TTC549 (cell line): ENCODE data around the gene RPS19BP1.
"Not testable (repeated sequence)": the region's sequence is repeated elsewhere in the genome, so short reads cannot be mapped to it uniquely, and the experiment has no call there.

Experiments used
- FAIRE-seq: peaks from 2 replicates; lab custom pipeline; 2012; peaks lifted over from hg19 to GRCh38; lab: Jason Lieb, UNC

RPS19BP1 gene

DNA sequence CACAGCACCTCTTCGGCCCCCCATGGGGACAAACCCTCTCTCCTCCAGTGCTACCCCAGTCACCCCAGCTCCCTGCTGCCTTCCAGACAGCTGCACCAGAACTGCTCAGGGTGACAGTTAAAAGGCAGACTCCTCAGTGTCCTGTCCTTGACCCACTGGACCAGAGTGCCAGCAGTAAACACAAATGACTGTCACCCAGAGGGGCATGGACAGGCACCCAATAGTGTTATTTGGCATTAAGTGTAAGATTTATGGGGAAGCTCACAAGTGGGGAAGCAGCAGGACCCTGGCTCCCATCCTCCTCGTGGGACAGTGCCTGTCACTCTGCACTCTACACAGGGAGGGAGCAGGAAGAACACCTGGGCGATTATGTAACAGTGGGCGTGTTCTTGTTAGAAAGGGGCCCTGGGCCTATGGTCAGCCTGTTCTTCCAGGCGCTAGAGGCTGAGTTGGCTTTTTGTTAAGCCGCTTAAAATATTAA lies 5.0 kb downstream of the RPS19BP1 start:
- FAIRE-seq = no peak

- FAIRE-seq = no peak
Measured at GRCh38 chr22:39526736-39527171, 5.8 kb downstream of the RPS19BP1 start.

DNA sequence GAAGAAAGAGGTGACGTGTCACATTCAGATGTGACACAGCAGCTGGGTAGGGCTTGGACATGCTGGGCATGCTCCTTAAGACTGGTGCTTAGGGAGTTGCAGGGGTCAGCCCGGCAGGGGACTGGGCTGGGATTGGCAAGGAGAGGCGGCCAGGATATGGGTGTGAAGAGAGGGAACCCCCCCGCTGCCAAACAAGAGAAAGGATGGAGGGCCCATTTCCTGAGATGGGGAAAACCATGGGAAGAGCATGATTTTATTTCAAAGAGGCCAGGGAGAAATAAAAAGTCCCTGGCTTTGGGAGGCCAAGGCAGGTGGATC lies 6.9 kb downstream of the RPS19BP1 start:
- no peak for FAIRE-seq

GRCh38 chr22:39524753-39525657 lies 7.5 kb downstream of the RPS19BP1 start:
- FAIRE-seq = no peak

GRCh38 chr22:39524089-39524752 lies 8.3 kb downstream of the RPS19BP1 start:
- no peak for FAIRE-seq

- no peak for FAIRE-seq
Measured at GRCh38 chr22:39522567-39523300, 9.8 kb downstream of the RPS19BP1 start.

GRCh38 chr22:39522091-39522490 lies 10.5 kb downstream of the RPS19BP1 start:
- FAIRE-seq = not testable (repeated sequence)

- not testable (repeated sequence) for FAIRE-seq
Measured at GRCh38 chr22:39521106-39521885, 11.3 kb downstream of the RPS19BP1 start.

- no peak for FAIRE-seq
Measured at GRCh38 chr22:39520226-39521105, 12.1 kb downstream of the RPS19BP1 start, which contains the start of gene ATF4. Gene ATF4 (plus strand): TSS chr22:39520562. CDS start chr22:39521446, 884 bp downstream.

DNA sequence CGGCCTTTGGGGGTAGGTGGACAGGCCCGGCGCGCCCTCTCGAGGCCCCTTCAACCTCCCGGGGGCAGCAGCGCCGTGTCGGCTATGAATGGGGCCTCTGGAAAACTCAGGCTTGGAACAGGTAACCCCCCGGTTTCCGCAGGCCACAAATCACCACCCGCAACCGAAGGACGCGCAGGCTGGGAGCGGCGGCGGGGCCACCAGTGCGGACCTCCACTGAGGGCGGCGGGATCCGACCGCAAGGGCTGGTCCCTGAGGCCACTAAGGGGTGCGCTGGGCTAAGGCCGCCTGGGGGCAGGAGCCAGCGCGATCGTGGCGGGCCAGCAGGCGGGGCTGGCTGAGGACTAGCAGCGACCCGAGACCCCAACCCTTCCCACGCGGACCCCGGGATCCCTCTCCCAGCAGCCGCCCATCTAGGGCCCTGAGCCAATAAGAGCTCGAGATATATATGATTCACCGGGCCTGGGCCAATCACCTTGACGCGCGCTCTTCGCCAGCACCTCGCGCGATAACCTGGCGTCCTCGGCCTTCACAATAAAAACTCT lies 12.8 kb downstream of the RPS19BP1 start:
- peak; percentile 91 for FAIRE-seq

- FAIRE-seq = no peak
Measured at GRCh38 chr22:39518996-39519680, 13.4 kb downstream of the RPS19BP1 start.

DNA sequence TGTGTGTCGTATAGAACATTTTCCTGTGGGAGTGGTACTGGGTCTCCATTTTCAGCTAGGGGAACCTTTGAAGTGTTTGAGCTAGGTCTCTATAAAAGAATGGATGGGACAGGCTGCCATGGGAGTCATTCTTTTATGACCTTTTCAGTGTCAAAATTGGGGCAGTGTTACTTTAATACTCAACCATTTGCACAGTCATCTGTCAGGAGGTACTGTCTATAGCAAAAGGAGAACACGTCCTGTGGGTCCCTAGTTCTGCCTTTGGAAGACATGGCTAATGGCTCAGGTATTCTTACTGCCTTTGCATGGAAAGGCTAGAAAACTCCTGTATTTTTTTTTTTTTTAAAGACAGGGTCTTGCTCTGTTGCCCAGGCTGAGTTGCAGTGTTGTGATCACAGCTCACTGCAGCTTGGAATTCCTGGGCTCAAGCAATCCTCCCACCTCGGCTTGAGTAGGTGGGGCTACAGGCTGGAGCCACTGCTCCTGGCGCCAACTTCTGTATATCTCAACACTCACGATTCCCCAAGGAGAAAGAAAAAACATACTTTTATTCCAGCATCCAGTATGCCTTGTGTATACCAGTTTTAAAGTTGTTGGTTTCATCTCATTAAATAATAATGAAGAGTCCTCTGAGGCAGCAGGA lies 14.3 kb downstream of the RPS19BP1 start:
- no peak for FAIRE-seq

DNA sequence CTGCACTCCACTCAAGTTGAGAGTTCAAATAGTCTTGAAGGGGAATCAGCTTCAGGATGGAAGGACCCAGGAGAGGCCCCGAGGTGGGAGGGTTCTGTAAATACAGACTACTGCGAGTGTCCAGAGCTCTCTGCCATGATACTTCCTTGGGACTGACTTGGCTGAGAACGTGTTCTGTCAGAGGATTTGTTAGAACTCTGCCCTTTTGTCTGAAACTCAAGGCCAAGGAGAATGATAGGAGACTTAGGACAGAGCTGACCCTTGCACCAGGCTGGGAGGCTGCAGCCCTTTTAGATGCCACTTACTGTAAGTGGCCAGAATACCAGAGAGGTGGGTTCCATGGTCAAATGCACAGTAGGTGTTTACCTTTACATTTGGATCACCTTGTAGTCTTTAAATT lies 15.1 kb downstream of the RPS19BP1 start:
- no peak for FAIRE-seq

DNA sequence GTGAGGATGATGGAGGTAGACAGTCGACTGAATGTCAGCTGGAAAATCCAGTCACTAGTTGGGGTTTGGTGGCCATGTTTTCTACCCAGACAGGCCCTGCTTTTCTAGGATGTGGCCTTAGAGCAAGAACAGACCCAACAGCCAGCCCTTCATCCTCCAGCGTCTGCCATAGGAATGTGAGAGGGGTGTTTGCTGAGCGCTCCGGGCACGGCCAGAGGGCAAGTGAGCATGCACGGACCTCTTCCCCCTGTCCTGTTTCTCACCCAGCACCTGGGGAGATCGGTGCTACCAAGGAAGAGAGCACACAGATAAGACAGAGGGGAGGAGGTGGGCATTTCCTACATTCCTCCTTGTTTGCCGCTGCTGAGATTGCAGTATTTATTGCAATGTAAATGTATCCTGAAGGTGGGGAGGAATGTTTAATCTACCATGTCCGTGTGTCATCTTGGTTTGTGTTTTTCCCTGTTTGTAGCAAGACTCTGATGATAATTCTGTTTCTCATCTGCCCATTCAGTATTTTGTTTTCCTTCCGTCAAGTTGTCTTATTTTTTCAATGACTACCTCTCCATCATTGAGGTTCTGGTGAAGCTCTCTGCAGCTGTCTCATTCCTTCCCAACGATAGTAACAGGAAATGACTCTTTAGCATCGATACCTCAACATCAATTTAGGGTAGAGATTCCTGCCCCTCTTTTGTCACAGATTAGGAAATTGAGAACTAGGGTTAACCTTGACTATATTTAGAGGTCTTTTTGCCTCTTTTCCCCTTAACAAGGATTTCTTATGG lies 17.1 kb downstream of the RPS19BP1 start:
- no peak for FAIRE-seq

- no peak for FAIRE-seq
Measured at GRCh38 chr22:39514373-39514973, 18.1 kb downstream of the RPS19BP1 start.

DNA sequence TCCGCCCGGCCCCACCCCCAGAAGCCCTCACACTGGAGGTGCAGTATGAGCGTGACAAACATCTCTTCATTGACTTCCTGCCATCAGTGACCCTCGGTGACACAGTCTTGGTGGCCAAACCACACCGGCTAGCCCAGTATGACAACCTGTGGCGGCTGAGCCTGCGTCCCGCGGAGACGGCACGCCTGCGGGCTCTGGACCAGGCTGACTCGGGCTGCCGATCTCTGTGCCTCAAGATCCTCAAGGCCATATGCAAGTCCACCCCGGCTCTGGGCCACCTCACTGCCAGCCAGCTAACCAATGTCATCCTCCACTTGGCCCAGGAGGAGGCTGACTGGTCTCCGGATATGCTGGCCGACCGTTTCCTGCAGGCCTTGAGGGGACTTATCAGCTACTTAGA lies 18.8 kb downstream of the RPS19BP1 start:
- no peak for FAIRE-seq

GRCh38 chr22:39512026-39512425 lies 20.5 kb downstream of the RPS19BP1 start:
- FAIRE-seq = no peak

GRCh38 chr22:39511226-39511625 lies 21.3 kb downstream of the RPS19BP1 start:
- no peak for FAIRE-seq
